ENCODE data around the gene ROR1.

Gene ROR1

DNA sequence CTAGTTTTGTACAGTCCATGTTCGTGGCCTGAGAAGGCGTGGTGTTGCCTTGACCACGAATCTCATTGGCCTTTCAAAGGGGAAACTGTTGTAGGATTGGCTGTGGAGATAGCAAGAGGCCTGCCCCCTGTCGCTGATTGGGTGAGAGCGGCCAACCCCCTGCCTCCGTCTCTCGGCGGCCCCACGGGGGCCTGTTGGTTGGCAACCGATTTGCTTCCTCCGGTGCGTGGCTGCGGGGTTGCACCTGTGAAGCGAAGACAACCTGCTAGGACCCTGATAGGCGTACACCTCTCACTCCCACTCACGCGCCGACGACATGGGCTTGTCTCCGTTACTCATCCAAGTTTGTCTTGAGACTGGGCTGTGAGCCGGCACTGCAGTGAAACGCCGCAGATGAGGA is 429.6 kb downstream of the ROR1 start, which contains the start of gene UBE2U:
Gene UBE2U, plus strand, starts transcription at position 204 of the 400 bp plus-strand sequence. CDS start 428 bp downstream, outside the sequence.
- TF ChIP-seq, protein P1, sequence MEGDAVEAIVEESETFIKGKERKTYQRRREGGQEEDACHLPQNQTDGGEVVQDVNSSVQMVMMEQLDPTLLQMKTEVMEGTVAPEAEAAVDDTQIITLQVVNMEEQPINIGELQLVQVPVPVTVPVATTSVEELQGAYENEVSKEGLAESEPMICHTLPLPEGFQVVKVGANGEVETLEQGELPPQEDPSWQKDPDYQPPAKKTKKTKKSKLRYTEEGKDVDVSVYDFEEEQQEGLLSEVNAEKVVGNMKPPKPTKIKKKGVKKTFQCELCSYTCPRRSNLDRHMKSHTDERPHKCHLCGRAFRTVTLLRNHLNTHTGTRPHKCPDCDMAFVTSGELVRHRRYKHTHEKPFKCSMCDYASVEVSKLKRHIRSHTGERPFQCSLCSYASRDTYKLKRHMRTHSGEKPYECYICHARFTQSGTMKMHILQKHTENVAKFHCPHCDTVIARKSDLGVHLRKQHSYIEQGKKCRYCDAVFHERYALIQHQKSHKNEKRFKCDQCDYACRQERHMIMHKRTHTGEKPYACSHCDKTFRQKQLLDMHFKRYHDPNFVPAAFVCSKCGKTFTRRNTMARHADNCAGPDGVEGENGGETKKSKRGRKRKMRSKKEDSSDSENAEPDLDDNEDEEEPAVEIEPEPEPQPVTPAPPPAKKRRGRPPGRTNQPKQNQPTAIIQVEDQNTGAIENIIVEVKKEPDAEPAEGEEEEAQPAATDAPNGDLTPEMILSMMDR (IDR thresholded peaks at IDR 0.05): no peak

DNA sequence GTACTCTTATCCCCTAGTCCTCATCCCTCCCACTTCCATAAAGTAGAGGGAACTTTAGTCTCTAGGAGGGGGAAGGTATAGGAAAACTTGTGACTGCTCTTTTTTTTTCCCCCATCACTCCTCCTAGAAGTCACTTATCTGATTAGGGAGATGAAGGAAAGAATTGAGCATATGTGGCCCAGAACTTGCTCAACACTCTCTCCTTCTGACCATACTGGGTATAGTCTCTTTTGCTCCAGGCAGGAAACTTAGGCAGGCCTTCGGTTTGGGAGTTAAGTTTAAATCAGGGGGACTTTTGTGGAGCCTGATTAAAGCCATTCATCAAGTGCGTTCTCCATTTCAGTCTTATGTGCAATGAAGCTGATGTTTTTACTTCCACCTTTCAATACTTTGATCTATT is 435.4 kb downstream of the ROR1 start:
- TF ChIP-seq, protein P1 (IDR thresholded peaks at IDR 0.05): no peak

DNA sequence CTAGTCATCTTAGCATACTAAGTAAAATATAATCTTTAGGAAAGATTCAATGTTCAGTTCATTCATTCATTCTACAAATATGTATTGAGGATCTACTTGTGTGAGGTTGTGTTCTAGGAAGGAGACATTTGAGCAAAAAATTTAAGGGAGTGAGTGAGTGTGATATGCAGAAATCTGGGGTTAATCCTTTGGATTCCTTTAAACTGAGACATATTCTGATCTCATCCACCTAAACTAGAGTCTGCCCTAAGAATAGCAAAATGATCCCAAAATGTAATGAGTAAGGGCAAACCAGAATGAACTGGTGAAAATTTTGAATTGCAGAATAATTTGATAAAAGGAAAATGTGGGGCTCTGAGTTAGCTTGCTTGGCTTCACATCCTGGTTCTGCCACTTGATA is 438.2 kb downstream of the ROR1 start:
- TF ChIP-seq, protein P1 (IDR thresholded peaks at IDR 0.05): no peak

DNA sequence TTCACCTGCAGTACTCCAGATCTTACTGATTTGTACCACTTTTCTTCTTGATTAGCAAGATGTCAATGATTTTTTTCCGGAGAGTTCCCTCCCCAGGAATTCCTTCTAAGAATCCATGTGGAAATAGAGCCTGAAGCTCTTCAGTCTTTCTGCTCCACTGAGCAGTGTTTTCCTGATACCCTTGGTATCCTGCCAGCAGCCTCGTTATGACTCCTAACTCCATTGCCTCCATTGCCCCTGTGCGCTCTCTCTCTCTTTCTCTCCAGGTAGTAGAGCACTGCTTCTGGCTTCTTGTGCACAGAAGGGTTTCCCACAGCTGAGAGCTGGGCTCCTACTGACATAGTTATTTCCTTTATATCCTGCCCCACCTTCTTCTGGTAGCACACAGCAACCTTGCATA is 441.8 kb downstream of the ROR1 start:
- TF ChIP-seq, protein P1 (IDR thresholded peaks at IDR 0.05): no peak

DNA sequence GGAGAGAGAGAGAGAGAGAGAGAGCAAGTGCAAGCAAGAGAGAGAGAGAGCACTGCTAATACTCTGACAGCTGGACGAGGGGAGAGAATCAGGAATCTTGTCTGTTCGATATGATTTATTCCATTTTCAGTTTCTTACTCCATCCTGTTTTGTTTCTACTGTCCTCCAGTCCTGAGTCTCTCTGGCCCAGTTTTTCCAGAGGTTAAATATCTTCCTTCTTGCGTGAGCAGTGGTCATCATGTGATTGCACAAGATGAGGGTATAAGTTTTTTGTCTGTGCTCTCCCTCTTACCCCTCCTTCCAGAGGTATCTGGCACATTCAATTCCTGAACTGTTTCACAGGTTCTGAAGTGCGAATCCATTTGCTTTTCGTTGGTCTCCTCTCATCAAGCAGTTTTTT is 446.4 kb downstream of the ROR1 start:
- TF ChIP-seq, protein P1 (IDR thresholded peaks at IDR 0.05): no peak

DNA sequence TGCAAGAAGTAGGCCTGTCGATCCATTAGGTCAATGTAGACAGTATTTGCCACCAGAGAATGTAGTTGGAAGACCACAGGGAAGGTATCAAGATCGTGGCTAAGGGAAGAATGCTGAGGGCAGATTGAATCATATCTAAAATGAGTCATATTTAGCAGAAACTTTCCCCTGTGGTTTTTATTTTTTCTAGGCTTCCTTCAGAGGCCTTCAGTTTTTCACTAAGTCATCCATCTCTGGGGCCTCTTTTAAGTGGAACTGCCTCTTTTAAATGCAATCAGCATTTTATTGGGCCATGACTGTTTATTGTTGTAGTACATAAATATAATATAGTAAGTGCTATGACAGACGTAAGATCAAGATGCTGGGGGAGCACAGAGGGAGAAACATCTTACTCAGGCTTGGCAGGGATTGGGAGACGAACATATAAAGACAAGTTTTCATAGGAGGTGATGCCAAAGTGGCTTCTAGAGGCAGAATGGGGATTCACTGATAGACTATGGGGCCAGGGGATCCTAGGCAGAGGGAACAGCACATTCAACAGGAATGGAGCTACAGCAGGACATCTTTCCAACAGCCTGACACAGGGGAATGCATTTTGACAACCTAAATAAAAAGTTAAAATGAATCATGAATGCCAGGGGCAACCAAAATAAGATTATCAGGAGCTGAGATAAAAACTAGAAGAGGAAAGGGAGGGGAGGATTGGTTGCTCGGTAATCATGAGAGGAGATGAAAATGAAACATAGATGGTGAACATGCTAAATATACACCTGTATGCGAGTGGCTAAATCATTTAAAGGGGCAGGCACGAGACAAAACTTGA is 449.7 kb downstream of the ROR1 start:
- TF ChIP-seq, protein P1 (IDR thresholded peaks at IDR 0.05): no peak

DNA sequence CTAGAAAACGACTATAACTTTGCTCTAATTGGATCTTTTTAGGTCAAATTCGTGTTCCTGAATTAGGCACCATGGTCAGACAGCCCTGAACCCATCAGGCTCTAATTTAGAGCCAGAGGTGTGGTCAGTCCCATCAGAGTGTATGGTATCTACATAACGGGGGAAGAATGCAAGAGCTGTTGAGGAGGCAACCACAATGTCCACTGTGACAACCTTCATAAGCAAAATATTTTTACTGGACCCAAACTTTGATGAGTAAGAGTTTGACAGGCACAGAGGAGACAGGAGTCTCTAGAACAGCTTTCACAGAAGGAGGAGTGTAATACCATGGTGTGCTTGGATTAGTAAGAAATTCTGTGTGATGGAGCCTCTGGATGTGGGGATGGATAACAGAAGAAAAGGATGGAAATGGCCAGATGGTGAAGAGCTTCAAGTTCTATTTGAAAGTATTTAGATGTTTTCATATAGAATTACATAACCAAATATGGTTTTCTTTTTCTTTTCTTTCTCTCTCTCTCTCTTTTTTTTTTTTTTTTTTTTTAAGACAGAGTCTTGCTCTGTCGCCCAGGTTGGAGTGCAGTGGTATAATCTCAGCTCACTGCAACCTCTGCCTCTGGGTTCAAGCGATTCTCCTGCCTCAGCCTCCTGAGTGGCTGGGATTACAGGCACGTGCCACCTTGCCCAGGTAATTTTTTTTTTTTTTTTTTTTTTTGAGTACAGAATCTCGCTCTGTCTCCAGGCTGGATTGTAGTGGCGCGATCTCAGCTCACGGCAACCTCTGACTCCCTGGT is 454.5 kb downstream of the ROR1 start:
- TF ChIP-seq, protein P1 (IDR thresholded peaks at IDR 0.05): no peak

All from LNCAP (cell line).